ENCODE results near the gene ZNF423. TPM values are rescaled to one million over a fixed set of nuclear protein-coding genes. Genes with fewer than 3 reads are reported as not detected.

Gene ZNF423
- total RNA-seq, 1 donor from 2014 or later: 19.8 TPM

DNA sequence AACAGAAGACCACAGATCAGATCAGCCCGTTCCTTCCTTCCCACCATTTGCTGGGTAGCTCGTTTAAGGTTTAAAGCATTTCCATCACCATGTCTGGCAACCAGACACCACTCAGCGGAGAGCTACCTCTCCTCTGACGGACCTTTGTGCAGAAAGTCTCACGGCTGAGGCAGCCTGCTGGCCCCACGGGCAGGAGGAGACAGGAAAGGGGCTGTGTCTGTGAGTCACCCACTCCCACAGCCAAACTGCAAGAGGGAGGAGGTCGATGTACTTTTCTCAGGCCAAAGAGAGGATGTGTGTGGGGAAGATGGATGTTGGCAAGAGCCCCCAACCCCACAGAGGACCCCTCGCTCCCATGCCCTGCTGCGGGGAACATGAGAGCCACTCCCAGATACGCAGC lies 92.1 kb downstream of the ZNF423 start:
- TF ChIP-seq, protein P1, sequence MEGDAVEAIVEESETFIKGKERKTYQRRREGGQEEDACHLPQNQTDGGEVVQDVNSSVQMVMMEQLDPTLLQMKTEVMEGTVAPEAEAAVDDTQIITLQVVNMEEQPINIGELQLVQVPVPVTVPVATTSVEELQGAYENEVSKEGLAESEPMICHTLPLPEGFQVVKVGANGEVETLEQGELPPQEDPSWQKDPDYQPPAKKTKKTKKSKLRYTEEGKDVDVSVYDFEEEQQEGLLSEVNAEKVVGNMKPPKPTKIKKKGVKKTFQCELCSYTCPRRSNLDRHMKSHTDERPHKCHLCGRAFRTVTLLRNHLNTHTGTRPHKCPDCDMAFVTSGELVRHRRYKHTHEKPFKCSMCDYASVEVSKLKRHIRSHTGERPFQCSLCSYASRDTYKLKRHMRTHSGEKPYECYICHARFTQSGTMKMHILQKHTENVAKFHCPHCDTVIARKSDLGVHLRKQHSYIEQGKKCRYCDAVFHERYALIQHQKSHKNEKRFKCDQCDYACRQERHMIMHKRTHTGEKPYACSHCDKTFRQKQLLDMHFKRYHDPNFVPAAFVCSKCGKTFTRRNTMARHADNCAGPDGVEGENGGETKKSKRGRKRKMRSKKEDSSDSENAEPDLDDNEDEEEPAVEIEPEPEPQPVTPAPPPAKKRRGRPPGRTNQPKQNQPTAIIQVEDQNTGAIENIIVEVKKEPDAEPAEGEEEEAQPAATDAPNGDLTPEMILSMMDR (IDR thresholded peaks at IDR 0.05; ENCODE audit: unreplicated experiment): no peak
- no peak overlapping the region for H3K27ac Mint-ChIP-seq
- no peaks in the 10 kb centered on the region for H3K27me3 Mint-ChIP-seq (ENCODE audit: low read depth)
- no peak overlapping the region for H3K4me3 Mint-ChIP-seq
- H3K36me3 Mint-ChIP-seq: no peaks in the 10 kb centered on the region
- H3K9me3 Mint-ChIP-seq: no peaks in the 10 kb centered on the region
- no peak for DNase-seq (ENCODE audit: low spot score in 2 of 2, unreplicated experiment in 2 of 2)
- peaks cover 6% of the 10 kb centered on the region for H3K4me1 Mint-ChIP-seq

DNA sequence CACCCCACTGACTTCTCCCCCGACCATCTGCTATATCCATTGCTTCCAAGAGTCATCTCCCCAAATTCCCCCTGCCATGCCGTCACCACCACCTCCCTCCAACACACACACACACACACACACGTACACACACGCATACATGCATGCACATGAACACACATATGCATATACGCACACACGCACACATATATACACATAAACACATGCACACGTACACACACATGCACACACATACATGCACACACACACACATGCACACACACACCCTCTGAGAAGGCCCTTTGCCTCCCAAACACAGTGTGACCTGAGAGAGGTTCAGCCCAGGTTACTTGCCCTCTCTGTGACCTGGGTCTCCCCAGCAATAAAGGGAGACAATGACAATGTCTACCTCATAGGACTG lies 95.1 kb downstream of the ZNF423 start:
- H3K27me3 Mint-ChIP-seq (ENCODE audit: low read depth): peaks cover under 1% of the 10 kb centered on the region
- H3K27ac Mint-ChIP-seq: no peak overlapping the region
- no peaks in the 10 kb centered on the region for H3K9me3 Mint-ChIP-seq
- H3K36me3 Mint-ChIP-seq: no peaks in the 10 kb centered on the region
- no peak overlapping the region for H3K4me3 Mint-ChIP-seq
- peaks cover 13% of the 10 kb centered on the region for H3K4me1 Mint-ChIP-seq
- TF ChIP-seq, protein P1 (IDR thresholded peaks at IDR 0.05; ENCODE audit: unreplicated experiment): no peak
- no peak for DNase-seq (ENCODE audit: low spot score in 2 of 2, unreplicated experiment in 2 of 2)

DNA sequence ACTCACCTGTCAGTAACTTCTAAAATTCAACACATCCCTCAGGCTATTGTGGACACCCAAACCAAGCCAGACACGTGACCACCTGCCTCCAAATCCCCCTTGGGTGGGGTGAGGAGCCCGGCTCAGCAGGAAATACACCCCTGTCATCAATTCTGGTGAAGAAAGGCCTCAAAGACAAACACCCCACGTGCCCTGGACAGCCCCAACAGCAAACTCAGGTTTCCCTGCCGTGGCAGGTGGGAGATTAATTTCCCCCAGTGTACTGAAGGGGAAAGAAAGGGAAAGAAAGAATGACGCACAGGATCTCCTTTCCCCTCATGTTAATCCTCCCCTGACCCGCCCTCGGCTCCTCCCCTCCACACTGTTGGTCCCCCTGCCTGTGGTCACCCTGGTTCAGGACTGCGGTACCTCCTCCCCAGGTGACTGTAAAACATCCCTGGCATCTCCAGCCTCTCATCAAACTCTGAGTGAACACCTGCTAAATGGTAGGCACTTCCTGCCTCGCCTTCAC lies 98.3 kb downstream of the ZNF423 start:
- Mint-ChIP-seq H3K9me3 (no peaks in the 10 kb centered on the region), H3K27ac (no peak overlapping the region)
- DNase-seq (ENCODE audit: low spot score in 2 of 2, unreplicated experiment in 2 of 2): no peak

DNA sequence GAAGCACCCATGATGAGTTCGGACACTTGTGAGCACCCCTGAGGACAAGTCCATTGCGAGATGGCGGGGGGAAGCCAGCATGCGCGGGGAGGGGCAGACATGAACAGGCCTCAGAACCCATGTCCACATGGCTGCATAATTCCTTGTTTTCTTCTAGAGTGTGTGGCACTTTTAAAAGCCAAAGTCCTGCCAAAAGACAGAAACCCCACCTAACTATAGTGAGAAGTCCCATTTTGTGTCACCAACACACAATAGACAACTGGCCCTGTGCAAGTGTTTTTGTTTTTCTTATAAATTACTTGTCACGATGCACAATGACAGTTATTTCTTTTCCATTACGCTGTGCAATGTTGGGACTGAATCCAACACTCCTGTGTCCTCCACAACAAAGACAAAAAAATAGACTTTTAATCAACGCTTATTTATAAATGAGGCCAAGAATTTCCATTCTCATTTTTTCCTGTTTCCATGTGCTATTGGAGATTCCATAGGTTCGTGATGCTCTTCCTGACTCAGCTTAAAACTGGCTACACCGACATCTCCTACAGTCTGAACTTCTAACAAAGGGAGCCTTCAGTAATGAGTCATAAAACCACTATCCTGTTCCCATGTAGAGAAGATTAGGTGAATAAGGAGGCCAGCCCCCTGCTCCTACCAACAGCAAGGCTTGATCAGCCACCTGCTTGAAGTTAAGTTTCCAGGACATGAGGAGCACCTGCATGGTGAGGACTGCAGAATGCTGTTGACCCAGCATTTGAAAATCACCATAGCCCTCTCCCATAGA lies 98.9 kb downstream of the ZNF423 start:
- Mint-ChIP-seq H3K4me1 (peaks cover 22% of the 10 kb centered on the region), H3K27ac (no peak overlapping the region), H3K9me3 (no peaks in the 10 kb centered on the region), H3K4me3 (no peak overlapping the region), H3K27me3 (ENCODE audit: low read depth) (peaks cover 18% of the 10 kb centered on the region), H3K36me3 (no peaks in the 10 kb centered on the region)
- TF ChIP-seq, protein P1 (IDR thresholded peaks at IDR 0.05; ENCODE audit: unreplicated experiment): no peak
- no peak for DNase-seq (ENCODE audit: low spot score in 2 of 2, unreplicated experiment in 2 of 2)

More for the DNA sequence above, 98.3 kb downstream of the ZNF423 start:
- TF ChIP-seq, protein P1 (IDR thresholded peaks at IDR 0.05; ENCODE audit: unreplicated experiment): no peak
- Mint-ChIP-seq H3K27me3 (ENCODE audit: low read depth) (peaks cover 12% of the 10 kb centered on the region), H3K4me1 (peaks cover 22% of the 10 kb centered on the region), H3K36me3 (no peaks in the 10 kb centered on the region), H3K4me3 (no peak overlapping the region)

DNA sequence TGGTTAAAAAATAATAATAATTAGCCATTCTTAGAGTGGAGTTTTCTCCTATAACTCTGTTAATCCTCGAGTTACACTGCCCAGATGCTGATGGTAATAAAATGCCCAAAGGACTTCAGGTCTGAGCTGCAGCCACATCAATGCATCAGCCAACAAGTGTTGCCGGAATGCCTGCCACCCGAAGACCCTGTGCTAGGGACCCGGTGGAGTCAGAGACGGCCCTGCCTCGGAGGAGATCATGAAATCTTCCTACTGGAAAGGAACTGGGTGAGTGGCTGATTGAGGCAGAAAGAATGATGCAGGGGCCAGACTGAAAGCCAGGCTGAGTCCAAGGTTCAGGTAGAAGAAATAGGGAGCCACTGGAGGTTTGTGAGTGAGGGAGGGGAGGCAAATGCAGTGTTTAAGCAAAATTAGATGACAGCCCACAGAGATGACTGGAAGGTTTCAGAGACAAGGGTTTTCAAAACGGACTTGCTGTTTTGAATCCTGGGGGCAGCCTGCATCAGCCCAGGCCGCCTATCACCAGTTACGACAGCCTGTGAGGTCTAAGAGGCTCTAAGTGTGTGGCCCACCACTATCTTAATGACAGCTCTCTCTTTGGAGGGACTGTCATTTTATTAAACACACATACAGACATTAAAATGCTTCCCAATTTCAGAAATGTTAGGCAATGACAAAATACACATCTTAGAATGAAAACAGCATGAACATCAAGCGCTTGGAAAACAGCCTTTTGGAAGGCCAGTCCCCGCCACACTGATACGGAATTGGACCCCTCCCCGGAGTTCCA lies 100.0 kb downstream of the ZNF423 start:
- Mint-ChIP-seq H3K27ac (no peak overlapping the region), H3K36me3 (no peaks in the 10 kb centered on the region), H3K9me3 (no peaks in the 10 kb centered on the region), H3K4me1 (peaks cover 22% of the 10 kb centered on the region), H3K4me3 (peak overlapping the region; percentile 50), H3K27me3 (ENCODE audit: low read depth) (peaks cover 28% of the 10 kb centered on the region)
- TF ChIP-seq, protein P1 (IDR thresholded peaks at IDR 0.05; ENCODE audit: unreplicated experiment): no peak
- DNase-seq (ENCODE audit: low spot score in 2 of 2, unreplicated experiment in 2 of 2): no peak
